Measurements from ENCODE around the gene DDX31.

DDX31 gene

DNA sequence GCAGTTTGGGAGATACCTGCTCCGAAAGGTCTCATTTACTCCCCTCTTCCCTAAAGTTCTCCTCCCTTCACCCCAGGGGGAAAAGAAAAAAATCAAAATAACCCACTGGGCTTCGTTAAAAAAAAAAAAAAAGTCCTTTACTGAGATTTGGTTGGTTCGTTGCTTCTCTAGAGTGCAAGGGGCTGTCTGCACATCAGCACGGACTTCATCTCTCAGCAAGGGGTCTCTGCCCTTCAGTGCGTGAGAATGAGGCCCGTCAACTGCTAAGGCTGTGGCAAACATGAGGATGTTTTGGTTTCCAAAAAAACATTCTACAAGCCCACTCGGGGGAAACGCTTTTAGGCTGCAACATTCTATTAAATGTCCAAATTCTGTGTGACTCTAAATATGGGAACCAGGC, 77.3 kb downstream of the DDX31 start:
- no peak for DNase-seq (ENCODE audit: low read depth)

GRCh38 chr9:132591751-132592314, 78.0 kb downstream of the DDX31 start:
- DNase-seq (ENCODE audit: low read depth) = no peak

DNA sequence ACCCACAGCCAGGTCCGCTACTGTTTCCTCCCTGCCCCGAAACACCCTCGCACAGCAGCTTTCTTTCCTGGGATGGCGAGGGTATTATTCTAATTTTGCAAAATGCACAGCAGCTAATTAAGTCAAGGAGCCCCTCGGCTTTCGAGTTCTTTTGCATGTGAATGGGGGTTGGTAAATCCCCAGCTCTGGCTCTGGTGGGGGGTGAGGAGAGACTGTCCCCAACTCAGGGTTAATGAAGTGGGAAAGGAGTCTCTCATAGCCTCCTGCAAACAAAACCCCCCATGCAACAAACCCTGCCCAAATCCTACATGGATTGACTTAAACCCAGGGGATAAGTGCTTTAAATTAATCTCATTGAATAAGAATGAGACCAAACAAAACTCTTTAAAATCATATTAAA, 78.5 kb downstream of the DDX31 start:
- no peak for DNase-seq (ENCODE audit: low read depth)

DNA sequence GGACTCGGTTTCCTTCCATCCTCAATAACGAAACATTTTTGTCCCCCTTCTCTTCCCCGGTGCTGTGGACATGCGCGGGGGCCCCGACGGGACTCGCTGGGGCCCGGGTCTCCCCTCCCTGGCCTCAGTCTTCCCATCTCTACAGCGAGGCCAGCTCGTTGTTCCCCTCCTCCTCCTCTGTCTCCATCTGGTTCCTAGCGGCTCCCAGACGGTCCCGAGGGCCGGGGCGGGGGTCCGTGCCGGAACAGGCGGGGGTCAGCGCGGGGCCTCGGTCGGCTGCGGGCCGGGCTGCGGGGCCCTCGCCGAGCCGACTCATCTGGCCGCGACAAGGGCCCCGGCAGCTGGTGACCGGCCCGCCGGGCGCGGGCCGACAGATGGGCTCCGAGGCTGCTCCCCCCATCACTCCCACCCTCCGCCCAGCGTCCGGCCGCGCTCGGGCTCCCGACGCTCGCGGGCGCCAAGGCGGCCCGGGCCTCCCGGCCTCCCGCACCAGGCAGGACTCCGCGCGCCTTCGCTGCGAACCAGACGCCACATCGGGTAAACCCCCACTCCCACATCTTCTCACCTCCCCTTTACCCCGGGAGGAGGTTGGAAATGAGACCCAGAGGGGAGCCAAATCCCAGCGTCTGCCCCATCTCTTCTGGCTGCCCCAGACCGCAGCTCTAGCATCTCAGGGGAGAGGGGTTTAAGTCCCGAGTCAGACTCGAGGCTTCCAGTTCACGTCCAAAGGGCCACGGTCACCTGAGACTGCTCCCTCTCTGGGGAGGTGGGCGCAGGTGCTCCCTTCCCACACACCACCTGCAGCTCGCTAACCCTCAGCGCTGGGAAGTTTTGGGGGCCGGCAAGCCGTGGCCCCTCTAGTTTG, 79.2 kb downstream of the DDX31 start:
- DNase-seq (ENCODE audit: low read depth) = no peak

DNA sequence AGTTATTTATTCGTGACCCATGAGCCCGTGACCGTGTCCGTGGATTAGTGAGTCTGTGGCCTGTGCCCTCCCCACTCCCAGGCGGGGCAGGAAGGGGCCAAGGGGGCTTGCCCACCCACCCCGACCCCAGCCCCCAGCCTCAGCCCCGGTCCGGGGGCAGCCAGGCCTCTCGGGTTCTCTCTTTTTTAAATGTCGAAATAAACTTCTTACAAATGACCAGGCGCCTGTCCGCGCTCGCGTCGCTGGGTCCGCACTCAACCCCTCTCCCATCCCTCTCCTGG, 79.8 kb downstream of the DDX31 start:
- no peak for DNase-seq (ENCODE audit: low read depth)

DNA sequence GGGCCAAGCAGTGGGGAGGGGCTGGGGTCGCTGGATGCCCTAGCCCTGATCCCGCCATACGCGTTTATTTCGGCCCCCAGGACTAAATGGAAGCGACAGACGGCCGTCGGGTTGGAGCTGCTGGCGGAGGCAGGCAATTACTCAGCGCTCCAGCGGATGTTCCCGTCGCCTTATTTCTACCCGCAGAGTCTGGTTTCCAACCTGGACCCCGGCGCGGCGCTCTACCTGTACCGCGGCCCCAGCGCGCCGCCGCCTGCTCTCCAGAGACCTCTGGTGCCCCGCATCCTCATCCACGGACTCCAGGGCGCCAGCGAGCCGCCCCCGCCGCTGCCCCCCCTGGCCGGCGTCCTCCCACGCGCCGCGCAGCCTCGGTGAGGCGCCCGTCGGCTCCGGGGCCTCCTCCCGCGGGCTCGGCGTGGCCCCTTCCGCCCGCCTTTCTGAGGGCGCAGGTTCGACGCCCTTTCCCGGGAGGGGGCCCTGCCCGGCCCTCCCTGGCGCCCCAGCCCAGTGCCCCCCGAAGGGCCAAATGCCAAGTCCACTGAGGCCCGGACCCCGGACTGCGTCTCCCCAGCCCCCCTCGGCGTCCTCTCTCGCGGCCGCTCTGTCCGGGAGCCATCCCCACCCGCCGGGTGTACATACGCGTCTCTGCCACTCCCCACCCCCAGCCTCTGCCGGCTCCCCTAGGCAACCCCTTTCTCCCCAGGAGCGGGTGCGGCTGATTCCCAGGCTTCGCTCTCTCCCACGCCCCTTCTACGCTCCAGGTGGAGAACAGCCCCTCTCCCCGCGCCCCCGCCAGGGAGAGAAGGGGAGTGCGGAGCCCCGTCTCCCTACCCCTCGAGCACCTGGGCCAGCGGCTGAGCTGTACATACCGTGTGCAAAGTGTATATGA, 80.4 kb downstream of the DDX31 start:
- no peak for DNase-seq (ENCODE audit: low read depth)

DNA sequence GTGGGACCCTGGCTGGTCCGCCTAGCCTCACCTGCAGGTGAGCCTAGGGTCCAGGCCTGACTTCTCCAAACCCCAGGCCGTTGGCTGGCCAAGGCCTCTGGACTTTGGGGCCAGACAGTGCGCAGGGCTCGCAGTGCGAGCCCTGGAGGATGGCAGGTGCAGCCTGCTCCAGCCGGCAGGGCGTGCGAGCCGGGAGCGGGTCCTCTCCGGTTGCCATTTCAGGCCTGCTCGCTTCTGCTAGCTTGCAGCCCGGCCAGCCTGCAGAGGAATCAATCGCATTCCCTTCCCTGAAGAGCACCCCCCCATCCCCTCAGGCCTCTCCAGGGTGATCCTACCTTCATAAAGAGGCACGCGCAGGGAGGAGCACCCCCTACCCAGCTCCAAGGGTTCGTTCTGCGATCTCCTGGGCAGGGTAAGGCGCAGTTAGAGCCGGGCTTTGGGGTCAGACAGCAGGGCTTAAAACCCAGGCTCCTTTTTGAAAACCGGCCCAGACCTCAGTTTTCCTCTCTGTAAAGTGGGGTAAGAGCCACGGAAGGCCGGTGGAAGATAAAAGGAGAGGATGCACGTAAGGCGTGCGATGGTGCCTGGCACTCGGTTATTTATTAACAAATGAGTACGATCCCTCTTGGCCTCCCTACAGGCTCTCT, 81.2 kb downstream of the DDX31 start:
- no peak for DNase-seq (ENCODE audit: low read depth)

DNA sequence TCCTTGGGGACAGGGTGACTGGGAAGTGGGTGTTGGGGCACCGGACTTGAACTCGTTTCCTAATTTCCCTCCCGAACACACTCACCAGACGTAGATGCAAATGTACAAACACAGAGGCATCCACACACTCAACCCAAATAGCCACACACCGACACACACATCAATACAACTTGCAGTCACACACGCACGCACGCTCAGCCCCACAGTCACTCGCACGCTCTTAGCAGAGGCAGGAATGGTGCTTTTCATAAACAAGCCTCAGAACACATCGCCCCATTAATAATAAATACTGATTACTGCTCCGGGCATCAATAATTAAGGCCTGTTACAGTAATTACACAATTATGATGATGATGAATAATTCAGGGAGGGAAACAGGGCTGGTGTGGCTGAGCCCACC, 81.7 kb downstream of the DDX31 start:
- no peak for DNase-seq (ENCODE audit: low read depth)

DNA sequence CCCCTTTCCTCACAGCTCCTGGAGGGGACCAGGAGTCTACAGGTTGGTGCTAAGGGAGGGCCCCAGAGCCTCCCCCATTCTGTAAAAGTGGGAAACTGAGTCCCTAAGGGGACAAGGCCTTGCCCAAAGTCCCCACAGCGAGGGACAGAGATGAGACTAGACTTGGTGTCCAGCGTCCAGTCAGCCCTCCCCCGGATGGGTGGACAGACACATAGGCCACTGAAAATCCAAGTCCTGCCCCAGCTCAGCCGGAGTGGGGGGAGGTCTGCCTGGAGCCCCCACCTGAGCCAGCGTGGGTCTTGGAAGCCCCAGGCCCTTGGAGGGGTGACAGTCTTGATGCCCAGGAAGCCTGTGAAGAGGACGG, 82.2 kb downstream of the DDX31 start:
- DNase-seq (ENCODE audit: low read depth) = no peak

GRCh38 chr9:132586830-132587591, 82.8 kb downstream of the DDX31 start:
- DNase-seq (ENCODE audit: low read depth) = no peak

DNA sequence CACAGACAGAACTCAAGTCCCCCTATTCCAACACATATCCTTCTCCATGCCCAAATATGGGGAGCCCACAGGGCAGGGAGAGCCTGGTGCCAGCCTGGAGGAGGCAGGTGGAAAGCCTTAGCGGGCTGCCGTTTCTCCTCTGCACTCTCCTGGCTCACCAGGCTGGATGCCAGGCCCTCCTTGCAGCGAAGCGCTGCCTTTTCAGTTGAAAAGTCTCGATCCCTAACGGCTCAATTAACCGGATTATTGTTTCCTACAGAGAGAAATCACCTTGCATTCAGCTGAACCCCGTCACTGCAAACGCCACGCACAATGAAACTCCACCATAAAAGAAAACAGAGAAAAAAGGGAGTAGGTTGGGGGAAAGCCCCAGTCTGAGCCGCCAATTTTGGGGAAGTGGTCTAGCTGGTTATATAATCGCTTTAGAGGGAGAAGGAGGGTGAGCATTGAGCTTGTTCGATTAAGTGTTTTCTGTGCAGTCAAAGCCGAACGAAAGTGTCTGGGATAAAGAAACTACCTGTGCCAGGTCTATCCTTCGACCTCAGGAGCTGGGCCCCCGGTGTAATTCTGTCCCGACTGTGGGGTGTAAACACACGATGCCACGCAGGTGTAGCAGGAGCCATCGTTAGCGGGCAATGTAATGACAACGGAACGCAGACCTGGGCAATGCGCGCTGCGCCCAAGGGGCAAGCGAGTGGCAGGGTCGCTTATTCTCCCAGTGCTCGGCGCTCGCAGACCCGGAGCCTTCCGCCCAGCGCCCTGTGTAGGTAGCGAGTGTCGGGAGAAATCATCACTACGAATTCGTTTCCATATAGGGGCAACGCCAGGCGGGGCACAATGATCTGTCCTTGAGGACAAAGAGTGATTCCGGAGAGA, 83.6 kb downstream of the DDX31 start:
- no peak for DNase-seq (ENCODE audit: low read depth)

GRCh38 chr9:132584601-132585560, 84.9 kb downstream of the DDX31 start:
- DNase-seq (ENCODE audit: low read depth) = no peak

GRCh38 chr9:132583584-132584304, 86.0 kb downstream of the DDX31 start:
- no peak for DNase-seq (ENCODE audit: low read depth)

- no peak for DNase-seq (ENCODE audit: low read depth)
These were observed 86.8 kb downstream of the DDX31 start for GRCh38 chr9:132582786-132583583.

DNA sequence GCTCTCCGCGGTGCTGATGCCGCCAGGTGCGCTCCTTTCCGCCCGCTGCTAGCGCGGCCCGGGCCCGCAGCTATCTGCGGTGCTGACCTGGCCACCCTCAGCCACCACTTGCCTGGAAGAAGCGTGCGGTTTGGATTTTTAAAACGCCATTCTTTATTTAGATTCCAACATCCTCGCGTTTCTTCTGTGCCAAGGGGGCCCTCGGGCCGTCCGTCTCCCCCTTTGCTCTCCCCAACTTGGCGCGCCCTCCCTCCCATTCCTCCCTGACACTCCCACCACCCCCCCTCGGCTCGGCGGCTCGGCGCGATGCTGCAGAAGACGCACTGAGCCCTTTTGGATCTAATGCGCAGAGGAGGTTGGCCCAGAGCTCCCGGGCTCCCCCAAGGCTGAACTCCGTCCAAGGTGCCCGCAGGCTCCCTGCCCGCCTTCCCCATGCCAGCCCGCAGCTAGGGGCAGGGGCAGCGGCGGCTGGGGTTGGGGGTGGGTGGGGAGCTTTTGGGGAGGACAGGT, 87.5 kb downstream of the DDX31 start, which contains the start of gene BARHL1:
BARHL1 (plus strand) TSS at position 331 of the 510 bp plus-strand sequence. CDS start 192 bp downstream, outside the sequence.
- no peak for DNase-seq (ENCODE audit: low read depth)

GRCh38 chr9:132579427-132579798, 90.4 kb downstream of the DDX31 start:
- no peak for DNase-seq (ENCODE audit: low read depth)

DNA sequence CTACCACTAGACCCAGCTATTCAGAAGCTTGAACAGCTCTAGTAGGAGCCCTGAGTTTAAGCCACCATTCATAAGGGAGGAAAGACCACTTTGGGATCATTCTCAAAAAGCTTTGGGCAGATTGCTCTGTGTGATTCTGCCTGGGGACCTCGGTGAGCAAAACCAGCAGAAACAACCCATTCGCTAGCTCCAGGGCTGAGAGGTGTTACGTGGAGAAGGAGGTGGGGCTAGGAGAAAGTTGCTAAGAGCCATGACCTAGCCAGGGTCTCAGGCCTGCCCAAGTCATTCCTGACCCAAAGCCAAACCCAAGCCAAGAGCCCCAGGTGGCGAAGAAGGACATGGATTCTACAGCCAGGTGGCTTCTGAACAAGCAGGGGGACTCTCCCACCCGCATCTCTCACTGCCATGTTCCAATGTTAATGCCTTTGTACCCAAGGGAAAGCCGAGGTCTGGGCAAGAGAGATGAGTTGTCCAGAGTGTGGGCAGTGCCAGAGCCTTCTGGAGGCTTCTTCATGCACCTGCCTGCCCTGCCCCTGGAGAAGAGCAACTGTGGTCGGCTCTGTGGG, 91.3 kb downstream of the DDX31 start:
- no peak for DNase-seq (ENCODE audit: low read depth)

All from activated T-cell treated with anti-CD3 and anti-CD28 coated beads for 1 hour (primary cell).